GM10847 (cell line): Measurements from ENCODE around the gene CHMP2A.

Source experiments
- POLR2A ChIP-seq: IDR thresholded peaks from 2 replicates; pipeline ENCODE4 v1.6.1; 2011; ENCODE audit not compliant: insufficient read length; ENCODE audit errors: extremely low read depth

CHMP2A gene

GRCh38 chr19:58551577-58552471 is 3.1 kb downstream of the CHMP2A start:
- no peak for TF ChIP-seq POLR2A

GRCh38 chr19:58551123-58551497 is 3.8 kb downstream of the CHMP2A start:
- no peak for TF ChIP-seq POLR2A

GRCh38 chr19:58550362-58551122 is 4.4 kb downstream of the CHMP2A start:
- no peak for TF ChIP-seq POLR2A

GRCh38 chr19:58549664-58550361 is 5.1 kb downstream of the CHMP2A start:
- no peak for TF ChIP-seq POLR2A

- TF ChIP-seq POLR2A, result no peak
These were observed 5.8 kb downstream of the CHMP2A start for GRCh38 chr19:58548859-58549663.

- TF ChIP-seq POLR2A, result no peak
These were observed 7.3 kb downstream of the CHMP2A start for GRCh38 chr19:58547323-58548312.

- no peak for TF ChIP-seq POLR2A
These were observed 8.8 kb downstream of the CHMP2A start for GRCh38 chr19:58546019-58546530.

- no peak for TF ChIP-seq POLR2A
These were observed 9.5 kb downstream of the CHMP2A start for GRCh38 chr19:58545286-58546018.

- TF ChIP-seq POLR2A, result no peak
These were observed 10.2 kb downstream of the CHMP2A start for GRCh38 chr19:58544591-58545285.

- TF ChIP-seq POLR2A, result peak; percentile 99
These were observed 10.9 kb downstream of the CHMP2A start, which contains the start of gene TRIM28 for GRCh38 chr19:58543826-58544590. TRIM28 (plus strand) TSS chr19:58544064; CDS start chr19:58544758, 694 bp downstream.

- TF ChIP-seq POLR2A, result no peak
These were observed 16.4 kb downstream of the CHMP2A start for GRCh38 chr19:58538257-58539168.
